ENCODE data around the gene RAPGEF2. TPM values are rescaled to one million over a fixed set of nuclear protein-coding genes. Genes with fewer than 3 reads are reported as not detected.

RAPGEF2 gene
- total and polyA plus RNA-seq, 9 of the 15 experiments (the other 6 are each of a cell fraction or from before 2014, with no cell fraction given): 3.1 to 32.6 (median 23.1) TPM

- intact Hi-C loops (cut with micrococcal nuclease) (no loop called here), in situ Hi-C loops (cut with MboI) (loop anchor here (25.0 kb wide), 1 partner anchor 975 kb away; no protein-coding TSS in a partner anchor)
- ChIA-PET POLR2A (no interaction called here), CTCF (ENCODE audit: low intra/inter-chr PET ratio) (no interaction called here)
- Histone ChIP-seq H3K27ac (ENCODE audit: extremely low read depth, low read depth, low read length) (no peak overlapping the region), H4K20me1 (replicated peaks; ENCODE audit: control insufficient read depth, insufficient read depth, low read length) (no peaks in the 10 kb centered on the region; the same call in 1 of the 2 replicates), H3K27me3 (ENCODE audit: control insufficient read depth in 2 of 2, insufficient read depth in 2 of 2, low read length in 2 of 2) (no peaks in the 10 kb centered on the region), H3K9me3 (replicated peaks; ENCODE audit: control insufficient read depth, insufficient read depth, low read depth, low read length) (no peaks in the 10 kb centered on the region), H3K9ac (ENCODE audit: insufficient read depth in 1 of 2, low read depth in 2 of 2, low read length in 2 of 2) (no peak overlapping the region), H2AFZ (ENCODE audit: low read depth, low read length) (no peak overlapping the region), H3K36me3 (ENCODE audit: control insufficient read depth, insufficient read depth, low read length) (peaks cover 2% of the 10 kb centered on the region; the same call in 1 of the 3 replicates), H3K4me3 (no peak overlapping the region), H3K9me1 (ENCODE audit: control insufficient read depth, insufficient read depth, low read length) (no peaks in the 10 kb centered on the region), H3K4me2 (ENCODE audit: insufficient read depth, low read length) (no peak overlapping the region), H3K79me2 (ENCODE audit: control insufficient read depth, insufficient read depth, low read length) (peaks cover 3% of the 10 kb centered on the region; the same call in 2 of the 3 replicates), H3K4me1 (replicated peaks in 1 of 2; ENCODE audit: control insufficient read depth in 2 of 2, insufficient read depth in 2 of 2, low read length in 2 of 2) (no peaks in the 10 kb centered on the region)
- no peak for ATAC-seq
- no peak for DNase-seq (ENCODE audit: extremely low read depth in 1 of 4, low spot score in 3 of 4)
- 75% methylated on average over 7 of the region's 7 CpGs for WGBS (ENCODE audit: insufficient coverage, low coverage, missing lambda C conversion rate)
- BruUV-seq (replicated peaks): no TSS peak
- FAIRE-seq: no peak
- TF ChIP-seq ZC3H11A (IDR thresholded peaks at IDR 0.05; ENCODE audit: low read depth, low read length): no peak
- no peak for TF ChIP-seq BRD4 (IDR thresholded peaks at IDR 0.05)
- TF ChIP-seq POLR2B (IDR thresholded peaks at IDR 0.05; ENCODE audit: low read depth, partially characterized antibody): no peak
- no peak for TF ChIP-seq FOS (IDR thresholded peaks at IDR 0.05; ENCODE audit: extremely low read depth, insufficient read length)
- TF ChIP-seq KAT8 (IDR thresholded peaks at IDR 0.05; ENCODE audit: low read depth): no peak
- TF ChIP-seq ZBTB7A (IDR thresholded peaks at IDR 0.05; ENCODE audit: borderline replicate concordance, control insufficient read depth, low read depth, low read length): no peak
- no peak for TF ChIP-seq EP300 (IDR thresholded peaks at IDR 0.05; ENCODE audit: low read length)
- no peak for TF ChIP-seq SMARCC2 (IDR thresholded peaks at IDR 0.05; ENCODE audit: low read depth)
- TF ChIP-seq HOMEZ (CRISPR knock-in tag; IDR thresholded peaks at IDR 0.05): no peak
- TF ChIP-seq BMI1 (IDR thresholded peaks at IDR 0.05; ENCODE audit: low read length): no peak
- TF ChIP-seq ETV1 (tag; conservative IDR thresholded peaks at IDR 0.05; ENCODE audit: low read depth): no peak
- TF ChIP-seq E2F5 (CRISPR knock-in tag; IDR thresholded peaks at IDR 0.05): no peak
- no peak for TF ChIP-seq POLR3G (IDR thresholded peaks at IDR 0.05; ENCODE audit: extremely low read depth, insufficient read length, insufficient replicate concordance)
- TF ChIP-seq SNIP1 (IDR thresholded peaks at IDR 0.05; ENCODE audit: low read depth): no peak
- TF ChIP-seq ETV5 (CRISPR knock-in tag; IDR thresholded peaks at IDR 0.05; ENCODE audit: low read depth): no peak
- no peak for TF ChIP-seq RNF219 (CRISPR knock-in tag; IDR thresholded peaks at IDR 0.05)
- no peak for TF ChIP-seq HBP1 (CRISPR knock-in tag; IDR thresholded peaks at IDR 0.05)
These were observed 109.9 kb downstream of the RAPGEF2 start for GRCh38 chr4:159212675-159213293.
